ENCODE data around the gene CCDC117. TPM values are rescaled to one million over a fixed set of nuclear protein-coding genes. Genes with fewer than 3 reads are reported as not detected.
"Not testable (repeated sequence)": the region's sequence is repeated elsewhere in the genome, so short reads cannot be mapped to it uniquely, and the experiment has no call there.

Gene CCDC117
- total RNA-seq, 1 experiment from 2014 or later: 12.1 TPM

DNA sequence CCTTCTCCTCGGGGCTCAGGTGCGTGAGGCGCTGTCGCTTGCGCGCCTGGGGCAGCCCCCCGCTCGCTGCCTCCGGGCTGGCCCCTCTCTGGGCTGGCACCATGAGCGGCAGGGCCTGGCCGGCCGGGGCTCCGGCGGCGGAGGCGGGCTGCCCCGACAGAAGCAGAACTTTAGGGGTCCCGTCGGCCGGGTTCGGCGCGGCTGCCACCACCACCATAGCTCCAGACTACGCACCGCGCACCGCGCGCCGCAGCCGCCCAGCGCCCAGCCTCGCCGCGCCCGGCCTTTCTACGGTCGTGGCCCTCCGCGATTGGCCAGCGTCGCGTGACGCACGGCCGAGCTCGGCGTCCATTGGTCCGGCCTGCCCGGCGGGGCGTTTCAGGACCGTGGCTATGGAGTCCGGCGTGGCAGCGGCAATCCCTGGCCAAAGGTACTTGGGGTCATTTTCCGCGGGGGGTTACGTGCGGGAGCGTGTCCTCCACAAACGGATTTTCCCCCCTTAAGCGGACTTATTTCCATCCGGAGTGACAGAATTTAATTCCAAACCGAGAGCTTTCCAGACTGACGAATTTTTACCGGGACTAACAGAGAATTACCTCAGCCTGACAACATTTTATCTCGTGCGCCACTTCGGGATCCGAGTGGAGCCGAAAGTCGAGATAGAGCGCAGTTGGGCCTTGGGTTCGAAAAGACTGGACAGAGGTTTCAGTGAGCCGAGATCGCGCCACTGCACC lies 28.0 kb downstream of the CCDC117 start, which contains the start of gene XBP1:
TSS of gene XBP1 (minus strand) at position 262 of the 734 bp plus-strand sequence.
- peak; percentile 94 for DNase-seq (ENCODE audit: unreplicated experiment)
- TF ChIP-seq, protein P1, sequence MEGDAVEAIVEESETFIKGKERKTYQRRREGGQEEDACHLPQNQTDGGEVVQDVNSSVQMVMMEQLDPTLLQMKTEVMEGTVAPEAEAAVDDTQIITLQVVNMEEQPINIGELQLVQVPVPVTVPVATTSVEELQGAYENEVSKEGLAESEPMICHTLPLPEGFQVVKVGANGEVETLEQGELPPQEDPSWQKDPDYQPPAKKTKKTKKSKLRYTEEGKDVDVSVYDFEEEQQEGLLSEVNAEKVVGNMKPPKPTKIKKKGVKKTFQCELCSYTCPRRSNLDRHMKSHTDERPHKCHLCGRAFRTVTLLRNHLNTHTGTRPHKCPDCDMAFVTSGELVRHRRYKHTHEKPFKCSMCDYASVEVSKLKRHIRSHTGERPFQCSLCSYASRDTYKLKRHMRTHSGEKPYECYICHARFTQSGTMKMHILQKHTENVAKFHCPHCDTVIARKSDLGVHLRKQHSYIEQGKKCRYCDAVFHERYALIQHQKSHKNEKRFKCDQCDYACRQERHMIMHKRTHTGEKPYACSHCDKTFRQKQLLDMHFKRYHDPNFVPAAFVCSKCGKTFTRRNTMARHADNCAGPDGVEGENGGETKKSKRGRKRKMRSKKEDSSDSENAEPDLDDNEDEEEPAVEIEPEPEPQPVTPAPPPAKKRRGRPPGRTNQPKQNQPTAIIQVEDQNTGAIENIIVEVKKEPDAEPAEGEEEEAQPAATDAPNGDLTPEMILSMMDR (IDR thresholded peaks at IDR 0.05; ENCODE audit: unreplicated experiment): no peak
- no TSS peak for BruUV-seq (replicated peaks)
- intact Hi-C loops (cut with micrococcal nuclease): loop anchor here (1.0 kb wide), 1 partner anchor 90 kb away; no protein-coding TSS in a partner anchor
- POLR2A ChIA-PET: interaction anchor here (0.6 to 8.1 kb wide), 28 partner anchors 8 to 589 kb away, joined by 3 to 74 read pairs (median 4); partner anchors contain the start of genes CCDC117, CHEK2, EWSR1 and HSCB
- peaks cover 56% of the 10 kb centered on the region for H3K36me3 Mint-ChIP-seq (ENCODE audit: insufficient read depth, unreplicated experiment)
- H3K4me1 Mint-ChIP-seq (ENCODE audit: insufficient read depth, unreplicated experiment): peaks cover 13% of the 10 kb centered on the region
- CTCF ChIA-PET: interaction anchor here (1.0 to 3.8 kb wide), 4 partner anchors 12 to 240 kb away, joined by 4 to 17 read pairs (median 8); no protein-coding TSS in a partner anchor
- peak within 1 kb of the TSS; percentile 87 for H3K4me3 Mint-ChIP-seq (ENCODE audit: unreplicated experiment)
- no peaks in the 10 kb centered on the region for H3K9me3 Mint-ChIP-seq (ENCODE audit: unreplicated experiment)
- H3K27ac Mint-ChIP-seq (ENCODE audit: low read depth, unreplicated experiment): peak within 1 kb of the TSS; percentile 97
- H3K27me3 Mint-ChIP-seq (ENCODE audit: insufficient read depth, unreplicated experiment): no peaks in the 10 kb centered on the region

DNA sequence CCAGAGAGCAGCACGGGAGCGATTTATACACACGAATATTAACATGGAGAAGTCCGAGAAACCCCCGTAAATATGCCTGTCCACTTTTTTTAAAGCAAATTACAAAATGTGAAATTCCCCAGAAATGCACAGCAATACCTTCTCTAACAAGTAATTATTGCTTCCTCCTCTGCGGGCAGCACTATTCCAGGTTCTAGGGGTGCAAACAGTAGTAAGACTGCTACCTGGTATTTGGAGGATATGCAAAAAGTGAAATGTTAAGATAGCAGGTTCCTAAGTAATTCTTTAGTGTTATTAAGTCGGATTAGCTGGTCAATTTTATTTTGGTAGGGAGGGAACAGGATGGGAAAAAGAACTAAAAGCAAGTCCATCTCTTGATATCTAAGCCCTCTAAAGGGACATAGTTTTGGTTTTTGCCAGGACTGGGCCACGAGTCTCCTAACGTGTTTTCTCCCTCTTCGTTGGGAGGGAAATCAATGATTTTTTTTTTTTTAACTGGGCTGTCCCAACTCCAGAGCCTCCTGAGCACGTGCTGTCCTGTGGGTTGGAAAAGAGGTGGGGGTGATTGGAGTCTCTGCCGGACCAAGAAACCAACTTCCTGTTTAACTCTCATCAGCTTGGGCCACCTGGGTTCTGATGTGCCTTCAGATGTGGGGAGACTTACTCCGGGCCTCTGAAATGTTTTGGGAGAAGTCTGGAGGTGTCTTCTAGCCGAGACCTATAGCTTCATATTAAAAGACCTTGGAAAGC lies 29.5 kb downstream of the CCDC117 start:
- Mint-ChIP-seq H3K27ac (ENCODE audit: low read depth, unreplicated experiment) (peak overlapping the region; percentile 68), H3K36me3 (ENCODE audit: insufficient read depth, unreplicated experiment) (peaks cover 41% of the 10 kb centered on the region), H3K9me3 (ENCODE audit: unreplicated experiment) (no peaks in the 10 kb centered on the region), H3K27me3 (ENCODE audit: insufficient read depth, unreplicated experiment) (no peaks in the 10 kb centered on the region), H3K4me3 (ENCODE audit: unreplicated experiment) (peak overlapping the region; percentile 87), H3K4me1 (ENCODE audit: insufficient read depth, unreplicated experiment) (peaks cover 13% of the 10 kb centered on the region)
- POLR2A ChIA-PET: interaction anchor here (0.6 to 8.1 kb wide), 8 partner anchors 11 to 511 kb away, joined by 3 to 74 read pairs (median 8); partner anchors contain the start of gene CCDC117
- TF ChIP-seq, protein P1 (IDR thresholded peaks at IDR 0.05; ENCODE audit: unreplicated experiment): no peak
- CTCF ChIA-PET: interaction anchor here (0.6 to 1.0 kb wide), 3 partner anchors 10 to 206 kb away, joined by 3 to 5 read pairs (median 5); no protein-coding TSS in a partner anchor
- intact Hi-C loops (cut with micrococcal nuclease): no loop called here
- no TSS peak for BruUV-seq (replicated peaks)
- no peak for DNase-seq (ENCODE audit: unreplicated experiment)

DNA sequence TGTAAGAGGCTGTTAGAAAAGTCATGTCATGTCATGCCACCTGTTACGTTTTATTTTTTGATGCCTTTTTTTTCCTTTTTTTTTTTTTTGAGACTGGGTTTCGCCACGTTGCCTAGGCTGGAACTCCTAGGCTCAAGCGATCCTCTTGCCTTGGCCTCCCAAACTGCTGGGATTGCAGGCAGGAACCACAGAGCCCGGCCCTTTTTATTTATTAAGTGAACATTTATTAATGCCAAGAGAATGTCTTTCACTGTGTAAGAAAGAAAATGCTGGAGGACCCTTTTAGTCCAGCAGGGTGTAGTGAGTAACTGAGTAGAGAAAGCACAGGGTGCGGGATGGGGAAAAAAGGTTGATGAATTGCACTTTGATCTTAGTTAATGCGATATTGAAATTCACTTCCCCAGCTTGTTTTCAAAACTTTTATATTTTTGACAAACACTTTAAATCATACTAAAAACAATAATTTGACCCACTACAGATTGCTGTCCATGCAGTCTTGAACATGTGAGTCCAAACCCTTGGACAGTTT lies 30.2 kb downstream of the CCDC117 start:
- Mint-ChIP-seq H3K27ac (ENCODE audit: low read depth, unreplicated experiment) (peak overlapping the region; percentile 68), H3K9me3 (ENCODE audit: unreplicated experiment) (no peaks in the 10 kb centered on the region), H3K36me3 (ENCODE audit: insufficient read depth, unreplicated experiment) (peaks cover 35% of the 10 kb centered on the region), H3K4me1 (ENCODE audit: insufficient read depth, unreplicated experiment) (peaks cover 13% of the 10 kb centered on the region), H3K4me3 (ENCODE audit: unreplicated experiment) (peak overlapping the region; percentile 87), H3K27me3 (ENCODE audit: insufficient read depth, unreplicated experiment) (no peaks in the 10 kb centered on the region)
- no TSS peak for BruUV-seq (replicated peaks)
- TF ChIP-seq, protein P1 (IDR thresholded peaks at IDR 0.05; ENCODE audit: unreplicated experiment): no peak
- CTCF ChIA-PET: interaction anchor here (0.6 to 1.2 kb wide), 2 partner anchors 202 to 206 kb away, joined by 3 to 10 read pairs; no protein-coding TSS in a partner anchor
- POLR2A ChIA-PET: interaction anchor here (0.6 to 6.8 kb wide), 4 partner anchors 16 to 1092 kb away, joined by 3 to 74 read pairs (median 3); partner anchors contain the start of gene CCDC117
- intact Hi-C loops (cut with micrococcal nuclease): no loop called here
- no peak for DNase-seq (ENCODE audit: unreplicated experiment)

DNA sequence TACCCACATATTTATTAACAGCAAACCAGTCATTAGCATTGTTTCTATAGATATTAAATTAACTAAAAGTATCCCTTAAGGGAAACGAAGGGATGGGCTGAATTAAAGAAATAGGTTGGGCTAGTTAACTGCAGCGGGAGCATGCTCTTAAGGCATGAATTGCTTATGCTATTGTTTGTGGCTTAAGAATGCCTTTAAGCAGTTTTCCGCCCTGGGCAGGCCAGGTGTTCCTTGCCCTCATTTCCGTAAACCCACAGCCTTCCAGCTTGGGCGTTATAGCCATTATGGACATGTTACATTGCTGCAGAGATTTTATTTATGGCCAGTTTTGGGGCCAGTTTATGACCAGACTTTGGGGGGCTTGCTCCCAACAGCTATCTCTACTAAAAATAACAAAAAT lies 32.9 kb downstream of the CCDC117 start:
- intact Hi-C loops (cut with micrococcal nuclease); H3K27ac Mint-ChIP-seq (ENCODE audit: low read depth, unreplicated experiment); DNase-seq (ENCODE audit: unreplicated experiment); H3K9me3 Mint-ChIP-seq (ENCODE audit: unreplicated experiment); BruUV-seq (replicated peaks); H3K4me3 Mint-ChIP-seq (ENCODE audit: unreplicated experiment); H3K27me3 Mint-ChIP-seq (ENCODE audit: insufficient read depth, unreplicated experiment); H3K4me1 Mint-ChIP-seq (ENCODE audit: insufficient read depth, unreplicated experiment): not testable (repeated sequence)
- ChIA-PET CTCF (interaction anchor here (1.1 to 1.8 kb wide), 2 partner anchors 24 to 25 kb away, joined by 3 to 7 read pairs; no protein-coding TSS in a partner anchor), POLR2A (interaction anchor here (0.7 kb wide), 1 partner anchor 1529 kb away, joined by 3 read pairs; no protein-coding TSS in a partner anchor)
- peaks cover 24% of the 10 kb centered on the region for H3K36me3 Mint-ChIP-seq (ENCODE audit: insufficient read depth, unreplicated experiment)

Data from MCF 10A (cell line).